CD1c-positive myeloid dendritic cell (primary cell): ENCODE data around the gene ERCC6L.

Source experiments
- DNase-seq: peaks from one replicate; pipeline ENCODE4 v3.0.0-alpha.2; 2016; ENCODE audit errors: extremely low spot score

The ERCC6L gene, protein sequence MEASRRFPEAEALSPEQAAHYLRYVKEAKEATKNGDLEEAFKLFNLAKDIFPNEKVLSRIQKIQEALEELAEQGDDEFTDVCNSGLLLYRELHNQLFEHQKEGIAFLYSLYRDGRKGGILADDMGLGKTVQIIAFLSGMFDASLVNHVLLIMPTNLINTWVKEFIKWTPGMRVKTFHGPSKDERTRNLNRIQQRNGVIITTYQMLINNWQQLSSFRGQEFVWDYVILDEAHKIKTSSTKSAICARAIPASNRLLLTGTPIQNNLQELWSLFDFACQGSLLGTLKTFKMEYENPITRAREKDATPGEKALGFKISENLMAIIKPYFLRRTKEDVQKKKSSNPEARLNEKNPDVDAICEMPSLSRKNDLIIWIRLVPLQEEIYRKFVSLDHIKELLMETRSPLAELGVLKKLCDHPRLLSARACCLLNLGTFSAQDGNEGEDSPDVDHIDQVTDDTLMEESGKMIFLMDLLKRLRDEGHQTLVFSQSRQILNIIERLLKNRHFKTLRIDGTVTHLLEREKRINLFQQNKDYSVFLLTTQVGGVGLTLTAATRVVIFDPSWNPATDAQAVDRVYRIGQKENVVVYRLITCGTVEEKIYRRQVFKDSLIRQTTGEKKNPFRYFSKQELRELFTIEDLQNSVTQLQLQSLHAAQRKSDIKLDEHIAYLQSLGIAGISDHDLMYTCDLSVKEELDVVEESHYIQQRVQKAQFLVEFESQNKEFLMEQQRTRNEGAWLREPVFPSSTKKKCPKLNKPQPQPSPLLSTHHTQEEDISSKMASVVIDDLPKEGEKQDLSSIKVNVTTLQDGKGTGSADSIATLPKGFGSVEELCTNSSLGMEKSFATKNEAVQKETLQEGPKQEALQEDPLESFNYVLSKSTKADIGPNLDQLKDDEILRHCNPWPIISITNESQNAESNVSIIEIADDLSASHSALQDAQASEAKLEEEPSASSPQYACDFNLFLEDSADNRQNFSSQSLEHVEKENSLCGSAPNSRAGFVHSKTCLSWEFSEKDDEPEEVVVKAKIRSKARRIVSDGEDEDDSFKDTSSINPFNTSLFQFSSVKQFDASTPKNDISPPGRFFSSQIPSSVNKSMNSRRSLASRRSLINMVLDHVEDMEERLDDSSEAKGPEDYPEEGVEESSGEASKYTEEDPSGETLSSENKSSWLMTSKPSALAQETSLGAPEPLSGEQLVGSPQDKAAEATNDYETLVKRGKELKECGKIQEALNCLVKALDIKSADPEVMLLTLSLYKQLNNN

DNA sequence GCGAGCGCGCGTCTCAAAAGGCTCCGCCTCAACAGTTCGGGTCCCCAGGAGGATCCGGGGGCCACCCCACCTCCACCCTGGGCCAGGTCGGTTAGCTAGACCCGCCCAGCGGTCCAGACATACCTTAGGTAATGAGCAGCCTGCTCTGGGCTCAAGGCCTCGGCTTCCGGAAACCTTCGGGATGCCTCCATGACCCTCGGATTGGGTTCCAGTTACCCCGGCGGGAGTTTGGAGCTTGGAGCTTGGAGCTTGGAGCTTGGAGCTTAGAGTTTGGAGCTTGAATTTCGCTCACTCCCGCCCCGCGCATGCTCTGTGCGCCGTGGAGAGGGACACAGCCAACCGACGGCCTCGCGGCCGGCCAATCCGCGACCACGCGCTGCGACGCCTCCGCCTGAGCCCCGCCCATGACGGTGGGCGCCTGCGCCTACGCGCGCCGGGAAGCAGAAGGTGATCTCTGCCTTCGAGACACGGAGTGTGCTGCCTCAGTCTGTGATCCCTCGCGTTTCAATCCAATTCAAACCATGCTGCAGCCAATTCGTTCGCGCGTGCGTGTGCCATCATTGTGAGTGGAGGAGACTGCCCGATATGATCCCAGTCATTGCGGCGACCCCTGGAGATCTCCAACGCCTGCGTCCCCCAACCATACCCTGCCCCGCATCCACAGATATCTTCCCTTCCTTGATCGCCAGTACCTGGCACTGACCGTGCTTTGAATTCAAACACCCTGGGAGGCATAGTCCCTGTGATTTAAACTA is at the start of gene ERCC6L:
ERCC6L (minus strand) TSS at position 307 of the 755 bp plus-strand sequence; CDS start at position 191, 116 bp downstream.
- DNase-seq = peak; percentile 80

DNA sequence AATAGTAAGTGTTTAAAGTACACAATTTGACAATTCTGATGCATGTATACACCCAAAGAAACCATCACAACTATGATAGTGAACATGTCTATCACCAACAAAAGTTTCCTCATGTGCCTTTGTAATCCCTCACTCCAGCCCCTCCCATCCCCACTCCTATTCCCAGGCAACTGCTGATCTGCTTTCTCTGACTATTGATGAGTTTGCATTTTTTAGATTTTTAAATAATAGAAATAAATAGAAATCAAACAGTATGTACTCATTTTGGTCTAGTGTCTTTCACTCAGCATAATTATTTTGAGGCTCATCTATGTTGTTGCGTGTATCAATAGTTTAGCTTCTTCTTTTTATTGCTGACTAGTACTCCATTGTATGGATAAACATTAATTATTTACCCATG is 43.5 kb upstream of the ERCC6L start:
- DNase-seq = no peak

DNA sequence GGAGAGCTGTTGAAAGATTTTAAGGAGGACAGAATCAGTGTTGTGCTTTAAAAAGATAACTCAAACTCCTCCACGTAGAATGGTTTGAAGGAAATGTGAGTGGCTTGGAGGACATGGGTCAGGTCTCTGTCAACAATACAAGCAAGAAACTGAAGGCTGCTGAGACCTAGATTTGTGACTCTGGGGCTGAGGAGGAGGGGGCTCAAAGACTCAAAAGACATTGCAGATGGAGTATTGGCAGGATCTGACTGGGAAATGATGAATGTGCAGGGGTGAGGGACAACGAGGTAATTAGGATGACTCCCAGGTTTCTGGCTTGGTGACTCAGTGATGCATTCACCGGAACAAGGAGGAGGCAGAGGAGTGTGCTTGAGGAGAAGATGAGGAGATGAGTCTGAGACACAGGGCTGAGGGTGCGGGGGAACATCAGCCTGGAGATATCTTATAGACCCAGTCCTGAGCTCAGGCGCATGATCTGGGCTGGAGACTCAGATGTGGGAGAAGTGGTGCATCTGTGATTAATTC is 41.6 kb upstream of the ERCC6L start:
- DNase-seq = no peak

DNA sequence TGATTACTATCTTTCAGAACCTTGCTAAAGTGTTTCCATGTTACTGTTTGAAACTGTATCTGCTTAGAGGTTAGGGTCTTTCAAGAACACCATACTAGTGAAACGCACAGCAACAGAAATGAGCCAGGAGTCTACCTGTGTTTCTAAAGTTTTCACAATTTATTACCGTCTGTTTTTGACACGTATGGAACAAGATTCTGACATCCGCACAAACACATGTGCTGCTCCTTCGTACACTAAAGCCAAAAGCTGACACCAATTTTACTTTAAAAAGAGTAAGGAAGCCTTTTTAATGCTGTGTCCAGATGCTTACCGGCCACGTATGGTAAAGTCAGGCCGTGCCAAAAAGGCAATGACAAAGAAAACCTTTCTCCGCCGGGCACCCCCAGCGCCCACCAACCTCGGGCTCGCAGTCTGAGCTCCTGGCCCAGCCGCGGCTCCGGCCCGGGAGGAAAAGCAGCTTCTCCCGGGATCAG is 37.7 kb upstream of the ERCC6L start:
- DNase-seq = no peak

DNA sequence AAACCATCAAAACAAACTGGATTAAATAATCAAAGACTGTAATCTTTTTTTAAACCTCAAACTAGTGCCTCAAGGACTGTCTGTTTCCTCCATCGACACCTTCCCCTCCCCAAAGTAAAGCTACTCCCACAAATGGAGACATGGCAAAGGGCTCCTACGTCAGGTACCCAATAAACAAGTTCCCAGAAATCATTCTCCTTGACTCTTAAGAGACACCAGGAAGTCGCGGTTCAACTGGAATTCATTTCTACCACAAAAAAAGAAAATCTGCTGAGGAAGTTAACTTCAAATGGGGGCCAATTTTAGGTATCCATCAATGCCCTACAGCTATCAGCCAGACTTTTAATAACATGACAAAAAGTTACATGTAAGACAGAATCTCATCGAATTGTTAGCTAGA is 35.7 kb upstream of the ERCC6L start:
- DNase-seq = no peak

DNA sequence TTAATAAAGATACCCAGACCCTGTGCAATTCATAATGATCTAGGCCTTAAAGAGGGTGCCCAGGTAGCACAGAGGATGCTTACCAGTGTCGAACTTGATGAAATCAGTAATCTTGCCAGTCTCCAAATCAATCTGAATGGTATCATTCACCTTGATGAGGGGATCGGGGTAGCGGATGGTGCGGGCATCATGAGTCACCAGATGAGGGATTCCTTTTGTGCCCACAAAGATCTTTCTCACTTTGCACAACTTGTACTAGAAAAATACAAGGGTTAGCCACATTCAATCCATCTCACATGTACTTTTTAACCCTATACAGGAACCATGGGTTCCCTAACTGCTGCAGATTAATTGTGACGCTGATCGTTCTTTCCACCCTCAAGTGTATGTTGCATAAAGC is 34.9 kb upstream of the ERCC6L start:
- no peak for DNase-seq

DNA sequence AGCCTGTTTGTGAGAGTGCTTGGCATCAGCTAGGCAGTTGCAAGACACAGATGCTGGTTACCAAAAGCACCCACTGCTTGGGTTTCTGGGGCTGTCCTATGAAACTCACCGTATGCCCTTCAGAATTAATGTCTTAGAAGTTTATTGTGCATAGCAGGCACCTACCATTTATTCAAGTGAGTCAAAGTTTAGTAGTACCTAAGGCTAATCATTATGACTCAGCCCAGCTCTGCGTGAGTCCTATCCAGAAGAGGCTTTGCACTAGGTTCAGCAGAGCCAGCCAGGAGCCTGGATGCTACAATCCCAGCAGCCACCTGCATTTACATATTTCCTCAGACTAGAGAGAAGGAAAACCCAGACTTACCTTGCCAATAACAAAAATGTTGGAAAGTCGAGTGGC is 34.0 kb upstream of the ERCC6L start:
- no peak for DNase-seq

DNA sequence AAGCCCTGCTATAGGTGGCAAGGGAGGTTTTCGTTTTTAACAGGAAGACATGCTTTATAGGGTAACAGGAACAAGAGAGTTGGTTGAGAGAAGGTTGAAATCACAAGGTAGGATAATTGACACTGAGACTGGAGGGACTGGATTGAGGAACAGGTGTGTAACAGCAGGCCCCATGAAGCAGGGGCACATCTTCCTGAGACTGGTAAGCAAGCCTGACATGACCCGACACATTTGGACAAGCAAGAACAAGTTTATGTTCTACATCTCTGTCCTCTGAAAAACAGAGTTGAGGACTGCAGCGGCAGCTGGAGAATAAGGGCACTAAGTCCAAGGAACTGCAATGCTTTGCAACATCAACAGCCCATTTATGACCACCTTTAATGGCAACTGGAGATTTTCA is 33.0 kb upstream of the ERCC6L start:
- no peak for DNase-seq

DNA sequence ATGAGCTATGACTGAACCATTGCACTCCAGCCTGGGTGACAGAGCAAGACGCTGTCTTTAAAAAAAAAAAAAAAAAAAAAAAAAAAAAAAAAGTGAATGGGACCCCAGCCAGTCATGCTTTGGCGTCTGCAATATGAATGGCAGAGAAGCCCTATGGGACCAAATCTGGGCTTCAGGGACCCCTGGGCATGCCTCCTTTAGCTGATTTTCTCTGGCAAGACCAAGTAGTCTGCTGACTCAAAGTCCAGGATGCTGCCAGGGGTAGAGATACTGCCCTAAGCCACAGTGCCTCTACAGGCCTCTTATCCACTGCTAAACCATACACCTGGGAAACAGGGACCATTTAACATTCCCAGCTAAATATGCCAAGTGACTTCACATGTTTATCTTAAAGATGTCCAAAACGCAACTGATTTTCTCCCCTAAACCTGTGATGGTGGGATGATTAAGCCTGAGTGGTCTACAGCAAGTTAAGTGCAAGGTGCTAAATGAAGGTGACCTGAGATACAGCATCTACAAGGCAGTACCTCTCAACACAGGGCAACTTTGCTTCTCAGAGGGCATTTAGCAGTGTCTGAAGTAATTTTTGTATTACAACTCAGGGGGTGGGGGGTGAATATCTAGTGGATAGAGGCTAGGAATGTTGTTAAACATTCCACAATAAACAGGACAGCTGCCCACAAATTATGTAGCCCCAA is 32.4 kb upstream of the ERCC6L start:
- DNase-seq = no peak

DNA sequence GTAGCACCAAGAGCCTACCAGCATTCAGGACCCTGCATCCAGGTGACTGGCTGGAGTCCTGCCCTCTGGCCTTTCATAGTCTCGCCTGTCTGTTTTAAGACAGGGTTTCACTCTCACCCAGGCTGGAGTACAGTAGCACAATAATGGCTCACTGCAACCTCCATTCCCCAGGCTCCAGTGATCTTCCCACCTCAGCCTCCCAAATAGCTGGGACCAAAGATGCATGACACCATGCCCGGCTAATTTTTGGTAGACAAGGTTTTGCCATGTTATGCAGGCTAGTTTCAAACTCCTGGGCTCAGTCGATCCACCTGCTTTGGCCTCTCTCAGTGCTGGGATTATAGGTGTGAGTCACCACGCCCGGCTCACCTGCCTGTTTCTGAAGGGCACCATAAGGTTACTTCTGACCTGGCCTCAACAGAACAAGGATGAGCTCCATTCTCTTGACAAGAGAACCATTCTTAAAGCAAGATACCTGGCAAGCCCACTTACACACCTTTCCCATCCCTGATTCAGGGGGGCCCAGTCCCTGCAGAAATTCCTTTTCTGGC is 31.6 kb upstream of the ERCC6L start:
- DNase-seq = no peak

DNA sequence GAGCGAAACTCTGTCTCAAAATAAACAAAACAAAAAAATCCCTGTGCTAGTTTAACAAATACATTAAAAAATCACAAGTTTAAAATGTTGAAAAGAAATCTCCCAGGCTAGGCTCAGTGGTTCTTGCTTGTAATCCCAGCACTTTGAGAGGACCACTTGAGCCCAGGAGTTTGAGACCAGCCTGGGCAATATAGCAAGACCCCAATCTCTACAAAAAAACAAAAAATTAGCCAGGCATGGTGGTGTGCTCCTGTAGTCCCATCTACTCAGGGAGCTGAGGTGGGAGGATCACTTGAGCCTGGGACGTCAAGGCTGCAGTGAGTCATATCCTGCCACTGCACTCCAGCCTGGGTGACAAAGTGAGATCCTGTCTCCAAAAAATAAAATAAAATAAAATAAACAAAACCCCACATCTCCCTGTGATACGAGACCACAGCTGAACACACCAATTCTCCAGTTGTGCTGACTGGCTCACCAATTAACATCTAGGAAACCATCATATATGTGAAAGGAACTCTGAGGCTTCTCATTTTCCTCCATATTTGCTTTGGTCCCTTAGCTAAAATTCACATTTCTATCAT is 30.9 kb upstream of the ERCC6L start:
- DNase-seq = no peak

DNA sequence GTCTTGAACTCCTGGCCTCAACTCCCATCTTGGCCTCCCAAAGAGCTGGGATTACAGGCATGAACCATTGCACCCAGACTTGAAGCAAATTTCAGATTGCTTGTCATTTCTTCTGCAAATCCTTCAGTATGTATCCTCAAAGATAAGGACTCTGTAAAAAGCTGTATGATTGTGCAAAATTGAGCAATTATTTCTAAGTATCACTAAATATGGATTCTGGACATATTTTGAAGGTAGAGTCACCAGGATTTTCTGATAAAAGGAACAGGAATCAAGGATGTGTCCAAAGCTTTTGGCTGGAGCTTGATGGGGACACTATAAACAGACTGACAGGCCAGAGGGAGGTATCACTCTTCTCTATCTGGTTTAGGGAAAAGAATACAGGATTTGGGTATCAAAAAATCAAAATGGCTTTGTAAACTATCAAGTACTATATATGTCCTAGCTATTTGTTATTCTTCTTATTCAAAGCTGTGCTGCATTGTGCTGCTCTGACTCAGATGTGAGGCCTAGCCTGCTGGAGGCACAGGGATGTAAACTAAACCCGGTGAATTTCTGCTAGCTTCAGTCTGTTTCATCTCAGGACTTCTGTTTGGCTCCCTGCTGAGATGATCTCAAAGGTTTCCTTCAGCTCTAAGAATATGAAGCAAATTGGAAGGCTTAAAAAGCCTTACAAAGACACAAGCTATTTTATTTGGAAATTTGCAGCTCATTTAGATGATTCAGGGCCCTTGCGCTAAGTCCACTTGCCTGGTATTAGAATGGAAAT is 30.0 kb upstream of the ERCC6L start:
- no peak for DNase-seq

DNA sequence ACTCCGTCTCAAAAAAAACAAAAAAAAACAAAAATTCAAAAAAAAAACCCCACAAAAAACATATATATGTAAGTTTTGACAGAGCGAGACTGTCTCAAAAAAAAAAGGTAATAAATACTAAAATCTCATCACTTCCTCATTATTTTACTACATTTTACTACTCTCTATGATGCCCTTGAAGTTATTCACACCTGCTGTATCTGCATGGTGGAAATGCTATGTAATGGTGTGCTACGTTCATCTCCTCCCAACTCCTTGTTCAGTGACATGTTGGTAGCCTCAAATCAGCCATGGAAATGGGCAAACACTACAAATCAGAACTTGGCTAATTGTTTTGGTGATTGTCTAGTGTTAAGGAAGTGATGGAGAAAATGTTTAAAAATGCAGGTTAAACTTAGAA is 26.4 kb upstream of the ERCC6L start:
- DNase-seq = no peak

DNA sequence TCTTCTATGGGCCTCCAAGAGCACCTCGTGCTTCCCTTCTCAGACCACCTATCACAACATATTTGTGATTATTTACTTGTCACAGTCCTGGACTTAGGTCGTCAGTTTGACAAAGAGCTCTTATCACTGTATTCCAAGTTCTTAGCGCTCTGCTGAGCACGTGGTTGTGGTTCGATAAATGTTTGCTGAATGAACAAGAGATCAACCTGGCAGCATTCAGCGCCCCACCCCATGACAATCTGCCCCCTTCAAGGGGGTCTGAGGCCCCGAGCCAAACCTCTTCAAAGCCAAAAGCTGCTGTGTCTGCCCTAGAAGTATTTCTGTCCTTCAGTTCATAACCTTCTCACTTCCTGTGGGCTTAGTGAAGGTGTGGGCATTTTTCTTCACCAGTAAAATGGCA is 23.2 kb upstream of the ERCC6L start:
- DNase-seq = no peak

DNA sequence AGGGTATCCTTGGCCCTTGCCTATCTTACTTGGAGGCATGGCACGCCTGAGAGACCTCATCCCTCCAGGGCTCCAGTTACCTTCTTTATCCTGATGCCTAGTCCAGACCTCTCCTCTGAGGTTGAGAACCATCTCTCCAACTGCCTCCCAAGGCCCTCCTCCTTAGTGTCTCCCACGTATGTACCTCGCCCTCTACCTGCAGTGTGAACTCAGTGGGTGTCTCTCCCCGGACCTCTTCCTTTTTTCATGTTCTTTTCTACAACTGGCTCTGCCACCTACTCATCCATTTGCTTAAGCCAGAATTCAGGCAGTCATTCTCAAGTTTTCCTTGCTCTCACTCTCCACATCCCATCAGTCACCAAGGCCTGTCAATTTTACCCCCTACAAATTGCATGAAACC is 21.6 kb upstream of the ERCC6L start:
- DNase-seq = no peak

DNA sequence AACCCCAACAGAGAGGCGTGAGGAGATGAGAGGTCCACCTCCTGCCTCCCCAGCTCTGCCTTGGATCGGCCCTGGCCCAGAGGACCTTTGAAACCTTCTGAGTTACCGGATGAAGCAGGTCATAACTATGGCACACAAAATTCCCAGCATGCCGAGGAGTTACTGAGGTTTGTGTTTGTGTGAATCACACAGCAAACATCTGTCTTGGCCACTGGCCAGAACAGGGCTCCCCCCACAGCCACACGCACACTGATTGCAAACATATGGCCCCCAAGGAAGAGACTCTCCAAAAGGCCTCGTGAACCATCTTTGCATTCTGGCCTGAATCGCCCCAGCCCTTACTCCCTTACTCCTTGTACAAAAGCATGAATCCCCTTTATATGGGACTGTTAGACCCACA is 19.3 kb upstream of the ERCC6L start:
- no peak for DNase-seq

DNA sequence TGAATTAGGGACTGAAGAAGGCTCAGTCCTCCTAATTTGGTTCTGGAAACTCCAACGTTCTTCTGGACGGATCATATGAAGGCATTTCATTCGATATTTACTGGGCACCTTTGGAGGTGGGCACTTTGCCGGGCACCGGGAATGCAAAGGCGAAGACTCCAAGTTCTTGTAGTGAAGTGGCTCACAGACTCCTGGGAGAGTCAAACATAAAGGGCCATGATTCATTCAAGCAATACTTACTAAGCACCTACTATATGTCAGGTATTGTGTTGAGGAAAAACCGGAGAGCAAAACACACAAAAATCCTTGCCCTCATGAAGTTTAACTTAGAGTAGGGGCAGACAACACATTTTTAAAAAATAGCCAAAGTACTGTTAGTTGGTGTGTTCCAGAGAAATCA is 17.0 kb upstream of the ERCC6L start:
- no peak for DNase-seq

DNA sequence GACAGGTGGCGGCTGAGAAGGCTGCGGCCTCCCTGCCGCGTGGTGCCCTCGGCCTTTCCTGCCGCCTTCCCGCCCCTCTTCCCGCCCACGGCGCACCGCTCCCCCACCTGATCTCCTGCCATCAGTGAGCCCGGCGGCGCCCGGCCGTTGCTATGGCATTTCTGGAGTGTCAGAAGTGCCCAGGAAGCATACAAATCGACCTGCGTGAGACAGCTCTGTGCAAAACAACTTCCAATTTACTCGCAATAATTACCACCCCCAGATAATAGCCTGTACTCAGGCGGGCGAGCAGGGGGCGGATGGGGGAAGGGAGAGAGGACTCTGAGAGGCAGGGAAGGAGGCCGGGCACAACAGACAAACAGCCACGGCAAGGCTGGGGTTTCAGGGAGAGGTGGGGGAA is 16.6 kb upstream of the ERCC6L start:
- DNase-seq = no peak

DNA sequence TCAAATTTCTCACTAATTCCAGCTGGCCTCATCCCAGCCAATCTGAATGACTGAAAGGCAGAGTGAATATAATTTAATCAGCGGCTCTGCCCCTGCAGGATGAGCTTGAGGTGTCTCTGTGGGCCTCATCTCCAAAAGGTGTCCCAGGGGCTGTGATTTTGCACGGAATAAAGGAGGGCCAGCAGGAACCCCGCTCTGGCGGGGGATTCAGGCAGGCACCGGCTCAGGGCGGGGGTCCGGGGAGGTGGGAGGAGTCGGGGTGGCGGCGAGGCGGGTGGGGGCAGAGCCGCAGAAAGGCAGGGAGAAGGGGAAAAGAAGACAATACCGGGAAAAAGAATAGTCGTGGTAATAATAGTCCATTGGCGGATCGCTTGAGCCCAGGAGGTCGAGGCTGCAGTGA is 16.0 kb upstream of the ERCC6L start:
- DNase-seq = no peak
